CD4-positive, alpha-beta T cell (primary cell): ENCODE data around the gene UBE2F. TPM values are rescaled to one million over a fixed set of nuclear protein-coding genes. Genes with fewer than 3 reads are reported as not detected.
"Not testable (repeated sequence)": the region's sequence is repeated elsewhere in the genome, so short reads cannot be mapped to it uniquely, and the experiment has no call there.

Experiments used
- ATAC-seq: fragments of 200-7000 bp; cut with Tn5 transposase; one replicate; pipeline ENCODE4 v1.10.0; 2022; ENCODE audit warnings: mild to moderate bottlenecking; ENCODE audit not compliant: poor library complexity
- CTCF ChIA-PET: fragments of 350-600 bp; sonication (Branson Sonifier 250); formaldehyde crosslinking; loops from one replicate; lab custom pipeline; 2021; ENCODE audit warnings: antibody characterized with exemption, inconsistent platforms; lab: Charles Lee
- POLR2A ChIA-PET: fragments of 350-600 bp; sonication (Branson Sonifier 250); formaldehyde crosslinking; loops from one replicate; lab custom pipeline; 2021; ENCODE audit warnings: antibody characterized with exemption, inconsistent platforms; lab: Charles Lee
- DNase-seq, 14 experiments: peaks; one replicate each; pipeline ENCODE4 v3.0.0-alpha.2; 2013 to 2020; ENCODE audit warnings: mixed read lengths in 2 of 14
- H3K27ac ChIP-seq, 2 donors: one replicate each; pipeline versions ENCODE4 v1.5.1 to v1.7.0; 2013; ENCODE audit warnings: low read length in 2 of 2, low read depth in 1 of 2, mild to moderate bottlenecking in 1 of 2
- H3K27me3 ChIP-seq, 2 experiments: 1 replicate in 1 of 2; 2 replicates in 1 of 2; pipeline versions ENCODE4 v1.6.1 to v1.7.0; 2013; ENCODE audit warnings: low read length in 2 of 2, control low read depth in 1 of 2, mild to moderate bottlenecking in 1 of 2, moderate library complexity in 1 of 2; ENCODE audit not compliant: insufficient read depth in 2 of 2, control insufficient read depth in 1 of 2
- H3K36me3 ChIP-seq: one replicate; pipeline ENCODE4 v1.6.1; 2013; ENCODE audit warnings: low read length, control low read depth; ENCODE audit not compliant: insufficient read depth
- H3K4me1 ChIP-seq: one replicate; pipeline ENCODE4 v1.6.1; 2013; ENCODE audit warnings: low read length, control low read depth; ENCODE audit not compliant: insufficient read depth
- H3K4me3 ChIP-seq: one replicate; pipeline ENCODE4 v1.5.1; 2013; ENCODE audit warnings: mild to moderate bottlenecking, low read length, moderate library complexity
- H3K9me3 ChIP-seq, 2 experiments: 1 replicate in 1 of 2; 2 replicates in 1 of 2; pipeline versions ENCODE4 v1.6.1 to v1.7.0; 2013; ENCODE audit warnings: low read length in 2 of 2, mild to moderate bottlenecking in 2 of 2, control low read depth in 1 of 2, moderate library complexity in 1 of 2; ENCODE audit not compliant: control insufficient read depth in 1 of 2, insufficient read depth in 1 of 2
- H3K27ac Mint-ChIP-seq: one replicate; pipeline ENCODE4 v1.8.0; 2020; ENCODE audit warnings: mixed read lengths
- H3K27me3 Mint-ChIP-seq: one replicate; pipeline ENCODE4 v1.8.0; 2021; ENCODE audit warnings: mixed read lengths
- H3K36me3 Mint-ChIP-seq: one replicate; pipeline ENCODE4 v1.8.0; 2021; ENCODE audit warnings: low read depth, mixed read lengths
- H3K4me1 Mint-ChIP-seq: one replicate; pipeline ENCODE4 v1.8.0; 2021; ENCODE audit warnings: low read depth, mixed read lengths
- H3K4me3 Mint-ChIP-seq: one replicate; pipeline ENCODE4 v1.8.0; 2020; ENCODE audit warnings: mild to moderate bottlenecking, mixed read lengths
- H3K9me3 Mint-ChIP-seq: one replicate; pipeline ENCODE4 v1.8.0; 2020; ENCODE audit warnings: mixed read lengths
- intact Hi-C, 2 experiments: fragments of 100-400 bp; cut with DNase I in 1 of 2; cut with micrococcal nuclease in 1 of 2; formaldehyde crosslinking; loops; one replicate each; pipeline versions ENCODE4 v1.15.1 to v1.9.0; 2023 to 2025; cut with DNase I, micrococcal nuclease
- total RNA-seq, 174 experiments: library from RNA in 2 of 174; stranded (reverse) in 2 of 174; gene quantifications; one replicate each; pipeline ENCODE4 v1.2.3 and lab custom pipeline; 2021 to 2026
- TF ChIP-seq, protein P1 (sequence below): fragments of 200-600 bp; IDR thresholded peaks from one replicate; pipeline ENCODE4 v1.8.0; 2022; ENCODE audit warnings: antibody characterized with exemption, mild to moderate bottlenecking

UBE2F gene
- total RNA-seq, 2 experiments from 2014 or later: 23.2 to 27.4 TPM

DNA sequence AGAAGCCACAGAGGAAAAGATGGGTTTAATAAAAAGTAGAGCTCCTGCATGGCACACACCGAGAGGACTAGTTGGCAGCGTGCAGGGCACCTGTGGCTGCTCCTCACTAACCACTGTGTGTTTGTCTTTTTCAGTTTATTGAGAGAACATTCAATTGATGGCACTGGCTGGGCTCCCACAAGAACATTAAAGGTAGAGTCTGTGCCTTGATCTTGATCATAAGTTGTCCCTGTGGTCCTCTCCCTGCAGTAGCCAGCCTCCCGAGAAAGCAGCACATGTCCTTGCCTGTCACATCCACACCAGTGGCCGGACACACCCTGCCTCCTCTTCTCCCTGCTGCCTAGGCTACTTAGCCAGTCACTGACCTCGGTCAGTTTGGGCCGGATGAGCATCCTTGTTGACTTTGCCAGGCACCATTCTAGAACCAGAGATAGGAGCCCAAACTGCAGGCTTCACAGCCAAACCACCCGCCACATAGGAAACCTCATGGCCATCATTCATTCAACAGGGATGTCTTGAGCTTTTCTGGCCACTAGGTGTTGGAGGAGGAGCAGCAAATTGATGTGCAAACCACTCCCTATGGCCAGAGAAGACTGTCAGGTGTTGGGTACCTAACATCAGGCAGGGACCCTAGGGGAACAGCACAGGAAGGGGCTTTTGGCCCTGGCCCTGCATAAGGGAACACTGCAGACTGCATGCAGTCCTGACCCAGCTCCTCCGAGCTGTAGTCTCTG lies 63.8 kb downstream of the UBE2F start:
- Histone ChIP-seq H3K4me1 (no peaks in the 10 kb centered on the region), H3K36me3 (peaks cover 67% of the 10 kb centered on the region), H3K27ac (no peak overlapping the region), H3K9me3 (no peaks in the 10 kb centered on the region), H3K27me3 (no peaks in the 10 kb centered on the region), H3K4me3 (no peak overlapping the region)
- no peak overlapping the region for H3K27ac Mint-ChIP-seq
- no peak for DNase-seq
- peaks cover 75% of the 10 kb centered on the region for H3K36me3 Mint-ChIP-seq
- H3K4me3 Mint-ChIP-seq: no peak overlapping the region
- ChIA-PET CTCF (no interaction called here), POLR2A (no interaction called here)
- TF ChIP-seq, protein P1, sequence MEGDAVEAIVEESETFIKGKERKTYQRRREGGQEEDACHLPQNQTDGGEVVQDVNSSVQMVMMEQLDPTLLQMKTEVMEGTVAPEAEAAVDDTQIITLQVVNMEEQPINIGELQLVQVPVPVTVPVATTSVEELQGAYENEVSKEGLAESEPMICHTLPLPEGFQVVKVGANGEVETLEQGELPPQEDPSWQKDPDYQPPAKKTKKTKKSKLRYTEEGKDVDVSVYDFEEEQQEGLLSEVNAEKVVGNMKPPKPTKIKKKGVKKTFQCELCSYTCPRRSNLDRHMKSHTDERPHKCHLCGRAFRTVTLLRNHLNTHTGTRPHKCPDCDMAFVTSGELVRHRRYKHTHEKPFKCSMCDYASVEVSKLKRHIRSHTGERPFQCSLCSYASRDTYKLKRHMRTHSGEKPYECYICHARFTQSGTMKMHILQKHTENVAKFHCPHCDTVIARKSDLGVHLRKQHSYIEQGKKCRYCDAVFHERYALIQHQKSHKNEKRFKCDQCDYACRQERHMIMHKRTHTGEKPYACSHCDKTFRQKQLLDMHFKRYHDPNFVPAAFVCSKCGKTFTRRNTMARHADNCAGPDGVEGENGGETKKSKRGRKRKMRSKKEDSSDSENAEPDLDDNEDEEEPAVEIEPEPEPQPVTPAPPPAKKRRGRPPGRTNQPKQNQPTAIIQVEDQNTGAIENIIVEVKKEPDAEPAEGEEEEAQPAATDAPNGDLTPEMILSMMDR: no peak
- intact Hi-C loops: no loop called here
- no peaks in the 10 kb centered on the region for H3K27me3 Mint-ChIP-seq
- ATAC-seq: no peak
- H3K9me3 Mint-ChIP-seq: no peaks in the 10 kb centered on the region
- H3K4me1 Mint-ChIP-seq: no peaks in the 10 kb centered on the region

GRCh38 chr2:238031751-238032150 lies 64.9 kb downstream of the UBE2F start:
- H3K27ac ChIP-seq: no peak overlapping the region
- Mint-ChIP-seq H3K27me3 (no peaks in the 10 kb centered on the region), H3K9me3 (no peaks in the 10 kb centered on the region), H3K4me1 (no peaks in the 10 kb centered on the region), H3K27ac (no peak overlapping the region), H3K4me3 (no peak overlapping the region), H3K36me3 (peaks cover 78% of the 10 kb centered on the region)
- ATAC-seq (no peak), DNase-seq (no peak)
- no peak overlapping the region for H3K4me3 ChIP-seq
- H3K9me3 ChIP-seq: no peaks in the 10 kb centered on the region
- intact Hi-C loops: no loop called here
- TF ChIP-seq, protein P1: no peak
- ChIA-PET CTCF (no interaction called here), POLR2A (no interaction called here)
- no peaks in the 10 kb centered on the region for H3K27me3 ChIP-seq
- H3K4me1 ChIP-seq: no peaks in the 10 kb centered on the region
- peaks cover 68% of the 10 kb centered on the region for H3K36me3 ChIP-seq

GRCh38 chr2:238032755-238033337 lies 66.0 kb downstream of the UBE2F start:
- TF ChIP-seq, protein P1: no peak
- DNase-seq (no peak), ATAC-seq (no peak)
- H3K4me1 Mint-ChIP-seq: no peaks in the 10 kb centered on the region
- Histone ChIP-seq H3K27ac (no peak overlapping the region), H3K4me3 (no peak overlapping the region), H3K36me3 (peaks cover 69% of the 10 kb centered on the region), H3K4me1 (no peaks in the 10 kb centered on the region), H3K9me3 (no peaks in the 10 kb centered on the region), H3K27me3 (no peaks in the 10 kb centered on the region)
- intact Hi-C loops: no loop called here
- POLR2A ChIA-PET: no interaction called here
- H3K4me3 Mint-ChIP-seq: no peak overlapping the region
- H3K27me3 Mint-ChIP-seq: no peaks in the 10 kb centered on the region
- no peaks in the 10 kb centered on the region for H3K9me3 Mint-ChIP-seq
- peaks cover 82% of the 10 kb centered on the region for H3K36me3 Mint-ChIP-seq
- H3K27ac Mint-ChIP-seq: no peak overlapping the region
- CTCF ChIA-PET: no interaction called here

GRCh38 chr2:238033991-238034390 lies 67.2 kb downstream of the UBE2F start:
- DNase-seq, H3K4me3 ChIP-seq, H3K27me3 Mint-ChIP-seq, CTCF ChIA-PET, ATAC-seq, H3K4me1 ChIP-seq, H3K9me3 ChIP-seq, H3K4me1 Mint-ChIP-seq, intact Hi-C loops, POLR2A ChIA-PET, H3K27me3 ChIP-seq, H3K9me3 Mint-ChIP-seq, H3K27ac Mint-ChIP-seq, H3K4me3 Mint-ChIP-seq, H3K27ac ChIP-seq: not testable (repeated sequence)
- H3K36me3 Mint-ChIP-seq: peaks cover 80% of the 10 kb centered on the region
- peaks cover 80% of the 10 kb centered on the region for H3K36me3 ChIP-seq
